ENCODE results near the gene ALDH2. TPM values are rescaled to one million over a fixed set of nuclear protein-coding genes. Genes with fewer than 3 reads are reported as not detected.
"Not testable (repeated sequence)": the region's sequence is repeated elsewhere in the genome, so short reads cannot be mapped to it uniquely, and the experiment has no call there.

ALDH2 gene
- total and polyA plus RNA-seq, 2 donors from 2014 or later = 178 to 318 TPM

DNA sequence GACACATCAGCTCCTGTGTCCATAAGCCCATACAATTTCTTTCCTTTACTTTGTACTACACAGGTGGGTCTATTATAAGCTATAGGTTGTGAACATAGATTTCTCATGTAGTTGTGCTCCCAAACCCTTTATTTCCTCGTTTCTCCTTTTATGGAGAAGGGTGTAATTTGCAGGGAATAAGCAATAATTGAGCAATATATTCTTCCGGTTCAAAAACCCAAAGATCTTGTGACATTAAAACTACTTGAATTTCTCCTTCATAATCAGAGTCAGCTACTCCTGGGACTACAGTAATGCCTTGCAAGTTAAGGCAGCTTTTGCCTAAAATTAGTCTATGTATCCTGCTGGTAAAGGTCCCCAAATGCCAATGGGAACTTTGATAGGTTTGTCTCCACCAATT lies 56.2 kb downstream of the ALDH2 start:
- TF ChIP-seq, protein P1, sequence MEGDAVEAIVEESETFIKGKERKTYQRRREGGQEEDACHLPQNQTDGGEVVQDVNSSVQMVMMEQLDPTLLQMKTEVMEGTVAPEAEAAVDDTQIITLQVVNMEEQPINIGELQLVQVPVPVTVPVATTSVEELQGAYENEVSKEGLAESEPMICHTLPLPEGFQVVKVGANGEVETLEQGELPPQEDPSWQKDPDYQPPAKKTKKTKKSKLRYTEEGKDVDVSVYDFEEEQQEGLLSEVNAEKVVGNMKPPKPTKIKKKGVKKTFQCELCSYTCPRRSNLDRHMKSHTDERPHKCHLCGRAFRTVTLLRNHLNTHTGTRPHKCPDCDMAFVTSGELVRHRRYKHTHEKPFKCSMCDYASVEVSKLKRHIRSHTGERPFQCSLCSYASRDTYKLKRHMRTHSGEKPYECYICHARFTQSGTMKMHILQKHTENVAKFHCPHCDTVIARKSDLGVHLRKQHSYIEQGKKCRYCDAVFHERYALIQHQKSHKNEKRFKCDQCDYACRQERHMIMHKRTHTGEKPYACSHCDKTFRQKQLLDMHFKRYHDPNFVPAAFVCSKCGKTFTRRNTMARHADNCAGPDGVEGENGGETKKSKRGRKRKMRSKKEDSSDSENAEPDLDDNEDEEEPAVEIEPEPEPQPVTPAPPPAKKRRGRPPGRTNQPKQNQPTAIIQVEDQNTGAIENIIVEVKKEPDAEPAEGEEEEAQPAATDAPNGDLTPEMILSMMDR (IDR thresholded peaks at IDR 0.05; ENCODE audit: borderline replicate concordance, extremely low read depth, insufficient read depth) = no peak
- DNase-seq (no peak), FAIRE-seq (no peak)
- Histone ChIP-seq H3K9me3 (ENCODE audit: control insufficient read depth in 2 of 3, insufficient read depth in 1 of 3, low read length in 3 of 3) (no peaks in the 10 kb centered on the region), H3K27ac (ENCODE audit: low read depth in 2 of 2, low read length in 2 of 2) (no peak overlapping the region), H3K4me1 (ENCODE audit: control insufficient read depth in 2 of 3, insufficient read depth in 2 of 3, low read depth in 1 of 3, low read length in 3 of 3) (no peaks in the 10 kb centered on the region), H3K9ac (ENCODE audit: low read length in 3 of 3) (no peak overlapping the region), H3K4me3 (ENCODE audit: low read length in 3 of 3) (no peak overlapping the region), H3K36me3 (ENCODE audit: control insufficient read depth in 2 of 3, insufficient read depth in 3 of 3, low read length in 3 of 3) (no peaks in the 10 kb centered on the region), H3K27me3 (ENCODE audit: control insufficient read depth, insufficient read depth, low read length) (no peaks in the 10 kb centered on the region)
- intact Hi-C loops (cut with DNase I) = no loop called here

DNA sequence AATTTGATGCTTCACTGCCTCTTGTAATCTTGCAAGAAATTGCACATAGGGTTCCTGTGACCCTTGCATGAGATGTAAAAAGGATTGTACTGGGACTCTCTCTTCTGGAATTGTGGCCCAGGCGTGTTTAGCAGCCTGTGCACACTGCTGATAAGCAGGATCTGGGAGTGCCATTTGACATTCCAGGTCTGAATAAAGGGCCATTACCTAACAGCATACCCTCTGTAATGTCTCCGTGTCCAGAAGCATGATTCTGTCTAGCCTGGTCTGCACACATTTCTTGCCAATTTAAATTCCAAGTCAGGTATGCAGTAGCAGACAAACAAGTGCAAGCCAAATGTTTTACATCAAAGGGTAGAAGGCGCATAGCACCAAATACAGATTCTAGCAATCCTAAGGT lies 57.2 kb downstream of the ALDH2 start:
- Histone ChIP-seq H3K27me3 (ENCODE audit: control insufficient read depth, insufficient read depth, low read length) (no peaks in the 10 kb centered on the region), H3K9me3 (ENCODE audit: control insufficient read depth in 2 of 3, insufficient read depth in 1 of 3, low read length in 3 of 3) (no peaks in the 10 kb centered on the region), H3K4me3 (ENCODE audit: low read length in 3 of 3) (no peak overlapping the region), H3K27ac (ENCODE audit: low read depth in 2 of 2, low read length in 2 of 2) (no peak overlapping the region), H3K9ac (ENCODE audit: low read length in 3 of 3) (no peak overlapping the region), H3K36me3 (ENCODE audit: control insufficient read depth in 2 of 3, insufficient read depth in 3 of 3, low read length in 3 of 3) (no peaks in the 10 kb centered on the region), H3K4me1 (ENCODE audit: control insufficient read depth in 2 of 3, insufficient read depth in 2 of 3, low read depth in 1 of 3, low read length in 3 of 3) (no peaks in the 10 kb centered on the region)
- DNase-seq (no peak), FAIRE-seq (no peak)
- intact Hi-C loops (cut with DNase I) = no loop called here
- TF ChIP-seq, protein P1 (IDR thresholded peaks at IDR 0.05; ENCODE audit: borderline replicate concordance, extremely low read depth, insufficient read depth) = no peak

- H3K27ac ChIP-seq (ENCODE audit: low read depth in 2 of 2, low read length in 2 of 2); H3K27me3 ChIP-seq (ENCODE audit: control insufficient read depth, insufficient read depth, low read length); H3K4me3 ChIP-seq (ENCODE audit: low read length in 3 of 3); H3K4me1 ChIP-seq (ENCODE audit: control insufficient read depth in 2 of 3, insufficient read depth in 2 of 3, low read depth in 1 of 3, low read length in 3 of 3); intact Hi-C loops (cut with DNase I); H3K9ac ChIP-seq (ENCODE audit: low read length in 3 of 3); FAIRE-seq; H3K36me3 ChIP-seq (ENCODE audit: control insufficient read depth in 2 of 3, insufficient read depth in 3 of 3, low read length in 3 of 3); H3K9me3 ChIP-seq (ENCODE audit: control insufficient read depth in 2 of 3, insufficient read depth in 1 of 3, low read length in 3 of 3); DNase-seq: not testable (repeated sequence)
Measured at GRCh38 chr12:111824312-111824711, 57.6 kb downstream of the ALDH2 start.

GRCh38 chr12:111825509-111825908 lies 58.8 kb downstream of the ALDH2 start:
- Histone ChIP-seq H3K4me3 (ENCODE audit: low read length in 3 of 3) (no peak overlapping the region), H3K27ac (ENCODE audit: low read depth in 2 of 2, low read length in 2 of 2) (no peak overlapping the region), H3K27me3 (ENCODE audit: control insufficient read depth, insufficient read depth, low read length) (no peaks in the 10 kb centered on the region), H3K9ac (ENCODE audit: low read length in 3 of 3) (no peak overlapping the region), H3K36me3 (ENCODE audit: control insufficient read depth in 2 of 3, insufficient read depth in 3 of 3, low read length in 3 of 3) (no peaks in the 10 kb centered on the region), H3K9me3 (ENCODE audit: control insufficient read depth in 2 of 3, insufficient read depth in 1 of 3, low read length in 3 of 3) (no peaks in the 10 kb centered on the region), H3K4me1 (ENCODE audit: control insufficient read depth in 2 of 3, insufficient read depth in 2 of 3, low read depth in 1 of 3, low read length in 3 of 3) (no peaks in the 10 kb centered on the region)
- FAIRE-seq (no peak), DNase-seq (no peak)
- TF ChIP-seq, protein P1 (IDR thresholded peaks at IDR 0.05; ENCODE audit: borderline replicate concordance, extremely low read depth, insufficient read depth) = no peak
- intact Hi-C loops (cut with DNase I) = no loop called here

Data from kidney (tissue), 14 donors.